C1 segment of cervical spinal cord (tissue), 14 donors: ENCODE measurements around the gene KCTD18.

ENCODE experiments used
- DNase-seq, 14 donors: peaks; one replicate each; lab custom pipeline; 2025; lab: John Stamatoyannopoulos, UW

Gene KCTD18

GRCh38 chr2:200509612-200510433, at the start of gene KCTD18:
TSS of gene KCTD18 (minus strand) at chr2:200510068. CDS start at chr2:200507016, 3,052 bp downstream.
- peak; percentile 40 to 92 (median 84) for DNase-seq

GRCh38 chr2:200540793-200541192, 30.9 kb upstream of the KCTD18 start:
- DNase-seq = no peak

- DNase-seq = no peak
These were observed 28.3 kb upstream of the KCTD18 start for GRCh38 chr2:200538139-200538538.

- no peak for DNase-seq
These were observed 24.7 kb upstream of the KCTD18 start for GRCh38 chr2:200534572-200534971.

GRCh38 chr2:200533754-200534153, 23.9 kb upstream of the KCTD18 start:
- DNase-seq = no peak

- DNase-seq = no peak
These were observed 18.4 kb upstream of the KCTD18 start for GRCh38 chr2:200528228-200528627.

- peak; percentile 16 to 93 (median 87) for DNase-seq
These were observed 16.2 kb upstream of the KCTD18 start, which contains the start of gene SGO2 for GRCh38 chr2:200525882-200526651. TSS of gene SGO2 (plus strand) at chr2:200526207. CDS start at chr2:200532976, 6,769 bp downstream.

GRCh38 chr2:200525551-200525881, 15.6 kb upstream of the KCTD18 start:
- DNase-seq = no peak

GRCh38 chr2:200525066-200525465, 15.2 kb upstream of the KCTD18 start:
- DNase-seq = no peak

- no peak for DNase-seq
These were observed 13.7 kb upstream of the KCTD18 start for GRCh38 chr2:200523604-200524003.

- no peak for DNase-seq
These were observed 13.3 kb upstream of the KCTD18 start for GRCh38 chr2:200523158-200523557.

GRCh38 chr2:200515155-200515554, 5.3 kb upstream of the KCTD18 start:
- no peak for DNase-seq

GRCh38 chr2:200509235-200509611, 645 bp downstream of the KCTD18 start:
- peak in 5 of 14 donors; percentile 7 to 37 (median 32) for DNase-seq

GRCh38 chr2:200507179-200507578, 2.7 kb downstream of the KCTD18 start:
- no peak for DNase-seq

GRCh38 chr2:200506679-200507078, 3.2 kb downstream of the KCTD18 start:
- DNase-seq = no peak

- no peak for DNase-seq
These were observed 7.7 kb downstream of the KCTD18 start for GRCh38 chr2:200502196-200502595.

- DNase-seq = no peak
These were observed 11.3 kb downstream of the KCTD18 start for GRCh38 chr2:200498402-200499162.

- DNase-seq = no peak
These were observed 13.2 kb downstream of the KCTD18 start for GRCh38 chr2:200496696-200497095.

- no peak for DNase-seq
These were observed 15.8 kb downstream of the KCTD18 start for GRCh38 chr2:200494048-200494447.

GRCh38 chr2:200492656-200493055, 17.2 kb downstream of the KCTD18 start:
- no peak for DNase-seq

GRCh38 chr2:200490001-200490400, 19.9 kb downstream of the KCTD18 start:
- DNase-seq = no peak

- no peak for DNase-seq
These were observed 21.7 kb downstream of the KCTD18 start for GRCh38 chr2:200488169-200488568.
